ENCODE data around the gene ETV6. TPM values are rescaled to one million over a fixed set of nuclear protein-coding genes. Genes with fewer than 3 reads are reported as not detected.

The ETV6 gene
- total RNA-seq, 2 experiments from 2014 or later: 28.5 to 30.2 TPM

- H3K4me1 Mint-ChIP-seq (ENCODE audit: low read depth): no peaks in the 10 kb centered on the region
- H3K36me3 Mint-ChIP-seq (ENCODE audit: low read depth): peaks cover 92% of the 10 kb centered on the region
- no peaks in the 10 kb centered on the region for H3K4me1 ChIP-seq (ENCODE audit: insufficient read depth, low read length)
- TF ChIP-seq, protein P1, sequence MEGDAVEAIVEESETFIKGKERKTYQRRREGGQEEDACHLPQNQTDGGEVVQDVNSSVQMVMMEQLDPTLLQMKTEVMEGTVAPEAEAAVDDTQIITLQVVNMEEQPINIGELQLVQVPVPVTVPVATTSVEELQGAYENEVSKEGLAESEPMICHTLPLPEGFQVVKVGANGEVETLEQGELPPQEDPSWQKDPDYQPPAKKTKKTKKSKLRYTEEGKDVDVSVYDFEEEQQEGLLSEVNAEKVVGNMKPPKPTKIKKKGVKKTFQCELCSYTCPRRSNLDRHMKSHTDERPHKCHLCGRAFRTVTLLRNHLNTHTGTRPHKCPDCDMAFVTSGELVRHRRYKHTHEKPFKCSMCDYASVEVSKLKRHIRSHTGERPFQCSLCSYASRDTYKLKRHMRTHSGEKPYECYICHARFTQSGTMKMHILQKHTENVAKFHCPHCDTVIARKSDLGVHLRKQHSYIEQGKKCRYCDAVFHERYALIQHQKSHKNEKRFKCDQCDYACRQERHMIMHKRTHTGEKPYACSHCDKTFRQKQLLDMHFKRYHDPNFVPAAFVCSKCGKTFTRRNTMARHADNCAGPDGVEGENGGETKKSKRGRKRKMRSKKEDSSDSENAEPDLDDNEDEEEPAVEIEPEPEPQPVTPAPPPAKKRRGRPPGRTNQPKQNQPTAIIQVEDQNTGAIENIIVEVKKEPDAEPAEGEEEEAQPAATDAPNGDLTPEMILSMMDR (IDR thresholded peaks at IDR 0.05): no peak
- no peak overlapping the region for H3K27ac ChIP-seq (ENCODE audit: low read depth in 1 of 2, low read length in 2 of 2)
- peaks cover 39% of the 10 kb centered on the region for H3K36me3 ChIP-seq (ENCODE audit: insufficient read depth, low read length)
- H3K9me3 ChIP-seq (ENCODE audit: control insufficient read depth in 1 of 2, insufficient read depth in 1 of 2, low read length in 2 of 2): peaks cover 5 to 10% of the 10 kb centered on the region in 2 experiments
- H3K27ac Mint-ChIP-seq: no peak overlapping the region
- CTCF ChIA-PET: no interaction called here
- H3K4me3 ChIP-seq (ENCODE audit: low read length): no peak overlapping the region
- DNase-seq (no peak), ATAC-seq (ENCODE audit: poor library complexity) (no peak)
- H3K27me3 ChIP-seq (ENCODE audit: control insufficient read depth in 1 of 2, insufficient read depth in 2 of 2, low read length in 2 of 2): no peaks in the 10 kb centered on the region
- POLR2A ChIA-PET: interaction anchor here (0.5 kb wide), 1 partner anchor 1250 kb away, joined by 3 read pairs; no protein-coding TSS in a partner anchor
- peaks cover 11% of the 10 kb centered on the region for H3K9me3 Mint-ChIP-seq
- intact Hi-C loops (cut with DNase I, micrococcal nuclease): no loop called here
- no peaks in the 10 kb centered on the region for H3K27me3 Mint-ChIP-seq
- H3K4me3 Mint-ChIP-seq: no peak overlapping the region
Observed at GRCh38 chr12:11863988-11864387, 214.5 kb downstream of the ETV6 start.

DNA sequence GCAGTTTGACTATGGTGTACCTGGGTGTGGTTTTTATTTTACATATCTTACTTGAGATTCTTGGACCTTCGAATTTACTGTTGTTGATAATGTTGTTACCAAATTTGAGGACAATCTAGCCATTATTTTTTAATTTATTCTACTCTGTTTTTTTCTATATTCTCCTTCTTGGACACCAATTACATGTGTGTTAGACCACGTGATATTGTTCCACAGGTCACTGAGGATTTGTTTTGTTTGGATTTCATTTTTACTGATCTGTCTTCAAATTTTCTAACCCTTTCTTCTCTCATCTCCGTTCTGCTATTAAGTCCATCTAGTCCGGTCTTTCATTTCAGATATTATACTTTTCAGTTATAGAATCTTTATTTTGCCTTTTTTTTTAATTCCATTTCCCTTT is 216.3 kb downstream of the ETV6 start:
- intact Hi-C loops (cut with DNase I, micrococcal nuclease): no loop called here
- ATAC-seq (ENCODE audit: poor library complexity) (no peak), DNase-seq (no peak)
- Histone ChIP-seq H3K27ac (ENCODE audit: low read depth in 1 of 2, low read length in 2 of 2) (no peak overlapping the region), H3K4me1 (ENCODE audit: insufficient read depth, low read length) (no peaks in the 10 kb centered on the region), H3K4me3 (ENCODE audit: low read length) (no peak overlapping the region), H3K9me3 (ENCODE audit: control insufficient read depth in 1 of 2, insufficient read depth in 1 of 2, low read length in 2 of 2) (peaks cover 5 to 10% of the 10 kb centered on the region in 2 experiments), H3K27me3 (ENCODE audit: control insufficient read depth in 1 of 2, insufficient read depth in 2 of 2, low read length in 2 of 2) (no peaks in the 10 kb centered on the region), H3K36me3 (ENCODE audit: insufficient read depth, low read length) (peaks cover 47% of the 10 kb centered on the region)
- Mint-ChIP-seq H3K36me3 (ENCODE audit: low read depth) (peaks cover 94% of the 10 kb centered on the region), H3K4me3 (no peak overlapping the region), H3K27me3 (no peaks in the 10 kb centered on the region), H3K9me3 (peaks cover 11% of the 10 kb centered on the region), H3K4me1 (ENCODE audit: low read depth) (no peaks in the 10 kb centered on the region), H3K27ac (no peak overlapping the region)
- CTCF ChIA-PET: interaction anchor here (1.3 kb wide), 1 partner anchor 30 kb away, joined by 3 read pairs; no protein-coding TSS in a partner anchor
- TF ChIP-seq, protein P1 (IDR thresholded peaks at IDR 0.05): no peak
- POLR2A ChIA-PET: no interaction called here

DNA sequence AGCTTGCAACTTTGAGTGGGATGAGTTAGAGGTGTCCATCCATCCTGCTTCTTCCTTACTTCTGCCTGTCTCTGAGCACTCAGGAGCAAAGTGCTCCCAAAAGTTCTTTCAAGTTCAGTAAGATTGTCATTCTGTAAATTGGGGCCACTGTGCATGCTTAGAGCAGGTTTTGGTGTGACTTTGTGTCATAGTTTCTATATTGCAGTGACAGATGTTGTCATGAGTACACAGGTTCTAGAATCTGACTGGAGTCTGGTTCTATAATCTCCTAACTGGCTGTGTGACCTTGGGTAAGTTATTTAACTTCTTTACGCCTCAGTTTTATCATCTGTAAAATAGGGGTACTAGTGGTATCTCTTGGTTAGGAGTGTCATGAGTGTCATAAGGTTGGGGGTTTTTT is 218.6 kb downstream of the ETV6 start:
- H3K4me3 ChIP-seq (ENCODE audit: low read length): no peak overlapping the region
- H3K4me1 Mint-ChIP-seq (ENCODE audit: low read depth): peaks cover under 1% of the 10 kb centered on the region
- ChIA-PET CTCF (no interaction called here), POLR2A (no interaction called here)
- peaks cover 11% of the 10 kb centered on the region for H3K9me3 Mint-ChIP-seq
- no peak overlapping the region for H3K27ac Mint-ChIP-seq
- H3K36me3 Mint-ChIP-seq (ENCODE audit: low read depth): peaks cover 94% of the 10 kb centered on the region
- intact Hi-C loops (cut with DNase I, micrococcal nuclease): no loop called here
- no peak overlapping the region for H3K27ac ChIP-seq (ENCODE audit: low read depth in 1 of 2, low read length in 2 of 2)
- ATAC-seq (ENCODE audit: poor library complexity): no peak
- no peak for DNase-seq
- H3K27me3 Mint-ChIP-seq: no peaks in the 10 kb centered on the region
- H3K9me3 ChIP-seq (ENCODE audit: control insufficient read depth in 1 of 2, insufficient read depth in 1 of 2, low read length in 2 of 2): peaks cover 5 to 10% of the 10 kb centered on the region in 2 experiments
- TF ChIP-seq, protein P1 (IDR thresholded peaks at IDR 0.05): no peak
- H3K4me3 Mint-ChIP-seq: no peak overlapping the region
- peaks cover 41% of the 10 kb centered on the region for H3K36me3 ChIP-seq (ENCODE audit: insufficient read depth, low read length)
- H3K4me1 ChIP-seq (ENCODE audit: insufficient read depth, low read length): peaks cover 2% of the 10 kb centered on the region
- no peaks in the 10 kb centered on the region for H3K27me3 ChIP-seq (ENCODE audit: control insufficient read depth in 1 of 2, insufficient read depth in 2 of 2, low read length in 2 of 2)
